Ammon's horn (tissue), 1 donor: ENCODE data around the gene PPP4R4.
A peak's percentile ranks its signal among the peaks of the same experiment; 100 is the strongest.
"Not testable (repeated sequence)": the region's sequence is repeated elsewhere in the genome, so short reads cannot be mapped to it uniquely, and the experiment has no call there.

Experiments used
- DNase-seq: peaks from one replicate; pipeline ENCODE4 v3.0.0-alpha.2; 2016; ENCODE audit warnings: low spot score

The PPP4R4 gene

GRCh38 chr14:94145902-94146527 lies 28.1 kb upstream of the PPP4R4 start:
- no peak for DNase-seq

DNA sequence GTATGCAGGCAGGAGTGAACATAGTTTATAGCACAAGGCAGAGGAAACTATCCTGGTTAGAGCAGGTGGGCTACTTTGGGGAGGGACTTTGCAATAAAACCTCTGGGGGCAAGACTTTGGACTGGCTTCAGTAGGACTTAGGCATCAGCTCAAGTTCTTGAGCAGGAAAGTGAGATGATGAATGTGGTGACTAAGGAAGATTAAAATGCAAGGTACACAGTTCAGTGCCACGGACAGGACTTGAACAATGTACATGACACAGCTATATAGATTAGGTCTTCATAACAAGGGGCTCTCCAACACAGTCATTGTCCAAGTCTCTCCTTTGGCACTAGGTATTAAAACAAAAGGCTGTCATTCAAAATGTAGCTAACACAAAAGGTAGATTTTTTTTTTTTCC lies 21.4 kb upstream of the PPP4R4 start:
- no peak for DNase-seq

DNA sequence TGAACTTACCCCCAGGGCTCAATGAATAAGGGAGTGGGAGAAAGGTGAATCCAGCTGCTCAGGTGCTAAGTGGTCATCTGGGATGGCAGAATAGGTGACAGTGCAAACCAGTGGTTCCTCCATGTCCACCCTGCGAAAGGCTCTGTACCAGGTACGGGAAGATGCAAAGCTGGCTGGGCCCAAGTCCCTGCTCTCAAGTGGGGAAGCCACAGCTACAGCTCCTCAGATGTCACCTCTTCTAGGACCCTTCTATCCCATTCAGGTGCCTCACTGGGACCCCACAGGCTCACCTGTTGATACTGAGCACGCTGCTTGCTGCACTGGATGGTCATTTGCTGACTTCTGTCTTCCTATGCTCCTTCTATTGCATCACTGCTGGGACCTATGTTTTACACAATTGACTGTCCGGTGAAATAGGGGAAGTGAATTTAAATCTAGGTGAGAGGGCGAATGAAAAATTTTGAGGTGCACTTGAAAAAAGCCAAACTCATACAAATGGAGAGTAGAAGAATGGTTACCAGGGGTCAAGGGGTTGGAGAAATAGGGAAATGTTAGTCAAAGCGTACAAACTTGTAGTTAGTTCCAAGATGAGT lies 20.3 kb upstream of the PPP4R4 start:
- no peak for DNase-seq

DNA sequence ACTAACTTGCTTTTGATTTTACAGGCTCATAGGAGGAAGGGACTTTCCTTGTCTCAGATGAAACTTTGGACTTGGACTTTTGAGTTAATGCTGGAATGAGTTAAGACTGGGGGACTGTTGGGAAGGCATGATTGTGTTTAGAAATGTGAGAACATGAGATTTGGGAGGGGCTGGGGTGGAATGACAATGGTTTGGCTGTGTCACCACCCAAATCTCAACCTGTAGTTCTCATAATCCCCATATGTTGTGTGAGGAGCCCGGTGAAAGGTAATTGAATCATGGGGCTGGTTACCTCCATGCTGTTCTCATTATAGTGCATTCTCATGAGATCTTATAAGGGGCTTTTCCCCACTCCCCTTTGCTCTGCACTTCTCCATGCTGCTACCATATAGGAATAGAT lies 18.0 kb upstream of the PPP4R4 start:
- not testable (repeated sequence) for DNase-seq

DNA sequence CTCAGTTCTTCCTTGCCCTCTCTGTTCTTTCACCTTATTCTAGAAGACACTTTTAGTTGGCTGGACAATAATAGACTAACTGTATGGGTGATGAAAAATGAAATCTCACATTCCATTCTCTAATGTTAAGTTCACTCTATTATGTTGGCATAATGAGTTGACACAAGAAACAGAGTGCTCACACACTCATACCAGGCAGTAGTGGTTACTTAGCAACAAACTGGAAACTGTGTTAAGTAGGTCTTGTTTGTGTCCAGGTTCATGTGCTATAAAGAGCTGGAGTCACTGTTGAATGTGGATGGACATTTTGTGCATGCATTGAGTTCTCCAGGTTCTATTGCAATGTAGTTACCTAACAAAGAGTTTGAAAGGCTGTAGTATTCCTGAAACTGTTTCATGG lies 16.9 kb upstream of the PPP4R4 start:
- DNase-seq, result no peak

- DNase-seq, result no peak
Observed at GRCh38 chr14:94158239-94158883, 15.8 kb upstream of the PPP4R4 start.

DNA sequence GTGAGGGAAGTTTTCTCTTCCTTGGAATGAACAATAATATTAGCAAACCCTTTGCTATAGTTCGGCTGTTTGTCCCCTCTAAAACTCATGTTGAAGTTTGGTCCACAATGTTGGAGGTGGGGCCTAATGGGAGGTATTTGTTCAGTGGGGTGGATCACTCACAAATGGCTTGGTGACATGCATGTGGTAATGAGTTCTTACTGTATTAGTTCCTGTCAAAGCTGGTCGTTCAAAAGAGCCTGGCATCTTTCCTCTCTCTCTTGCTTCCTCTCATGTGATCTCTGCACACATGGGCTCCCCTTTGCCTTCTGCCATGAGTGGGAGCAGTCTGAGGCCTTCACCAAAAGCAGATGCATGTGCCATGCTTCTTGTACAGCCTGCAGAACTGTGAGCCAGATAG lies 13.1 kb upstream of the PPP4R4 start:
- no peak for DNase-seq

DNA sequence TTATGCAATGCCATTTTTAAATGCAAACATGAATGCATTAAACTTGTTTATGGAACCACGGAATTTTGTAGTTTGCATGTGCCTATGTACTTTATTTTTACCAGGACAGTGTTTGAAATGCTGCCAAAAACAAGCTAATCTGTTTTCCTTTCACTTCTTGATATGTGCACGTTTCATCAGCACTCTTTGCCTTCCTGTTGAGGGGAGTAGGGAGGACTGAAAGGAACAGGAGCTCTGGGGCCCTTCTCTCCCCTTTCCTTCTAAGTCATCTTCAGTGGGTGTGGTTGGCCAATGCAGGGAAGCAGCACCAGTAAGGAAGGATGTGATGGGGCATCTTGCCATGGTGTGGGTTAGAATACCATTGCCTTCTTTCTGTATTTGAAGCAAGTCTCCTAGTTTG lies 12.1 kb upstream of the PPP4R4 start:
- no peak for DNase-seq

DNA sequence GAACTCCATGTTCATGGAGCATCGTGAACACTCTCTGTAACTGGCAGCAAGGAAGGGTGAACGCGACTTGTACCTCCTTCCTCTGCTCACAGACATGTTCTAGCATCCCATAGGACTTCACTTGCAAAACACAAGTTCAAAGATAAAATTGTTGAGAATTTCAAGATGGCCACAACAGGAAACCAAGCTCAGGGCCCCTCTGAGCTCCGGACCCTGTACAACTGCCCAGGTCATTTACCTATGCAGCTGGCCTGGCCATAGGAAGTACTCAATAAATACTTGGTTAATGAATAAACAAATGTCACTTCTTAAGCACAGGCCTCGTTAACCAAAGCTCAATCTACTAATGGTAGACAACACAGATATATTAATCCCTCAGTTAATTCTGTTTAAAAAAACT lies 11.7 kb upstream of the PPP4R4 start:
- no peak for DNase-seq

DNA sequence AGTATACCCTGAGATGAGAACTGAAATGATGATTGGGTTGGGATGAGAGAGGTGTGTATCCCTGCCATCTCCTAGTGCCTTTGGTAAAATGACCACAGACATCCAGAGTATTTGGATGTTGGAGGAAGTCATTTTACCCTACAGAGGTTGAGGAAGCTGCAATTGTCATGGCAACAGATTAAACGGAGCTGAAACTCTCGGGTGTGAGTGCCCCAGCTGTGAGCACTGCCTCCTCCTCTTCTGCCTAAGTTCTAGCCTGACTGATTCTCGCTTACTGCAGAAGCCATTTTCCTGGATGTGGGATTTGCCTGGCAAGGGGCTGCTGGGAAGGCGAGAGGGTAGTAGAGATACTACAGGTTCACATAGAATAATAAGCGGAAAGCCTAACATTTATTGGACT lies 10.3 kb upstream of the PPP4R4 start:
- DNase-seq, result no peak

DNA sequence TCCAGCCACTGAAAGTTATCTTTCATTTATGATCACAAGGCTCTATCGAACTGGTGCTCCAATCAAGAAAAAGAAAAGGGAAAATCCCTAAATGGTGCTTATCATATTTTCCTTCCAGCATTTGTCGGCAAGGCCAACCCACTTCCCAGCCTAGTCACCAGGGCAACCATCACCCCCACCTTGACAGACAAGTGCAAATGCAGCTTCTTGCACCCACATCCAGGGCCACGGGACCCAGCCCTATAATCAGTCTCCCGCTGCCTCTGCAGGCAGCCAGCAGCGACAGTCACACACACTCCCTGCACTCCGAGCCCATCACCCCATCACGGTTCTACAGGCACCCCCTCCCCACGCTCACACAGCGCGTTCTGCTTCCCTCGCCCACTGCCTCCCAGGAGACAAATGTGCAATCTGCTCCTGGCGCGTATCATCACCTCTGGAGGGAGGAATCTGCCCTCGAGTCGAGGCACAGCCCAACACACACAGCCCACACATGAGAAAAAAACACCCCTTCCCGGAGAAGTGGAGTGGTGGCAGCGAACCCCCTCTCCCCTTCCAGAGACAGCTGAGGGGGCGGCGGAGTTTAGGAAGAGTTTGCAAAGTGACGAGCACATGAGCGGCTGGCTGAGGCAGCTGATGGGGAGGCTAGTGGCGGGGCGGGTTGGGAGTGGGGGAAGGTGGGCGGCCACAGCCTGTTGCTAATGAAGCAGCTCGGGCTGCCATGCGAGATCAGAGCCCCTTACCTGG lies 9.3 kb upstream of the PPP4R4 start:
- peak; percentile 75 for DNase-seq

DNA sequence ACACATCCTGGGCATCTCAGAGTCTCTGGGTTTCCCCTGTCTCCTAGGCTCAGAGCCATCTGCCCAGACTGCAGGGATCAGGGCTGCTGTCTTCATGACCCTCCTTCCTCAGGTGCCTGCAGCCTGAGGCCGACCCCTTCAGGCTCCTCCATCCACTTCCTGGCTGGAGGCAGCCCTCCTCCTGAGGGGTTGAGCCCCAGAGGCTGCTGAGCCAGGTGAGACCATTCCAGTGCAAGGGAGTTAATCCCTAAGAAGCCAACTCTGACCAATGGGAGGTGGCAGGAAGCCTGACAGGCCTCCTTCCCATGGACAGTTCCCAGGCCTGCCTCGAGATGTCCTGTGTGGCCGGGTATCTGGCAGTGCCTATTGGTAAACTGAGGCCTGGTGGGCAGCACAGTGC lies 8.4 kb upstream of the PPP4R4 start:
- no peak for DNase-seq

GRCh38 chr14:94170136-94170535 lies 4.0 kb upstream of the PPP4R4 start:
- DNase-seq, result no peak

DNA sequence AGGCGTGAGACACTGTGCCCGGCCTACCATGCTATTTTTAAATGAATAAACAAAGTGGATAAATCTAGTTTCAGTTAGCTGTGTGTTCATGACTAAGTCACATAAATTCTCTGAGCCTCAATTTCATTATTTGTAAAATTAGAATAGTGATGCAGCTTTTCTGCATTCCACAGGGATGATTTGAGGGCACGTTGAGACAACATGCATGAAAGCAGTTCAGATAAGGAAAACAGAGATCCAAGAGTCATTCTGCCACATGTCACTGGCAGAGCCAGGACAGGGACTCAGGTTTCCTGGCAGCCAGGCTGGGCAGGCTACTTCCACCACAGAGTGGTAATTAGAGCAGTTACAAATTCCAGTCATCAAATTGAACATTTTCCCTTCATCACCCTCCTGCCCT lies 2.9 kb upstream of the PPP4R4 start:
- DNase-seq, result no peak

DNA sequence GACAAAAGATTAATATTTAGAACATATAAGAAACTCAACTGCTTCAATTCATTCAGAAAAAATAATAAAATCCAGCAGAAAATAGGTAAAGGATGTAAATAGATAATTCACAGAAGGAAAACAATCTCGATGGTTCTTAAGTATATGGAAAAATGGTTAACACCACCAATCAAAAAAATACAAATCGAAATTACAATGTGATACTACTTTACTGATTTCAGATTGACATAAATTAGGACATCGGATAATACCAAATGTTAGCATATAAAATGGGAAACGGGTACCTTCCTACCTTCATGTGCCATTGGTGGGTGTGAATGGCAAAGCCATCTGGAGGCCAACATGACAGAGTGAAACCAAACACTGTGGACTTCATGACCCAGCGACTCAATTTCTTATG lies 1.6 kb upstream of the PPP4R4 start:
- DNase-seq, result no peak

DNA sequence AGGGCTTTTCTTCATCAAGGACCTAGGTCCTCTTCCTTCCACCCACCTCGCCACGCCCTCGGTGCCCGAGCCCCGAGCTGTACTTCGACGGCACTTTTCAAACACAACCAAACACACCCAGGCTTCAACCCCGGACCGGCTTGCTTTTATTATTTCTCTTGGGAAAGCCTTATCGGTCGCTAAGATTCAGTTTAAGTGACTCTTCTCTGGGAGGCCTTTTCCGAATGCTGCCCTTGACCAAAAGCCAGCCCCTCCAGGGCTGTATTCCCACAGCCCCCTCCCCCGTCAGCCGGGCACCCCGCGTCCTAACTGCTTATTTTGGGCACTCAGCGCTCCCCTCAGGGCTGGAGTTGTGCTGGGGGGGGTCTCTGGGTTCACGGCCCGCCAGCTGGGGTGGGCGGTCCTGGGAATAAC lies 644 bp upstream of the PPP4R4 start:
- no peak for DNase-seq

DNA sequence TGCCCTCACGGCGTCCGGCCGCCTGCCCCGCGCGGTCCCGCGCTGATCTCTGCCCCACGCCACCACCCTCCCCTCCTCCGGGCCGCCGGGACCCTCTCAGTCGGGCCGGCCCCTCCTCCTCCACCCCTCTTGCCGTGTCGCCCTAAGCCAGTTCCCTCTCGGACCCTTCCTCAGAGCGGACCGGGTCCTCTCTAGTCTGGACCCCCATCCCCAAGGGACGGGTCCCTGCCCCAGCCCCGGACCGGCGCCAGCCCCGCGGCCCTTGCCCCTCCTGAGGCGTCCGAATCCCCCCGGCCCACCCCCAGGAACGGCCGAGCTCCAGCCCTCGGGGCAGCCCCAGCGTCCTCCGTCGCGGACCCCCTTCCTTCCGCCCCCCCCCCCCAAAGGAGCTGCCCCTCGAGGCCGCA lies 485 bp downstream of the PPP4R4 start:
- no peak for DNase-seq

DNA sequence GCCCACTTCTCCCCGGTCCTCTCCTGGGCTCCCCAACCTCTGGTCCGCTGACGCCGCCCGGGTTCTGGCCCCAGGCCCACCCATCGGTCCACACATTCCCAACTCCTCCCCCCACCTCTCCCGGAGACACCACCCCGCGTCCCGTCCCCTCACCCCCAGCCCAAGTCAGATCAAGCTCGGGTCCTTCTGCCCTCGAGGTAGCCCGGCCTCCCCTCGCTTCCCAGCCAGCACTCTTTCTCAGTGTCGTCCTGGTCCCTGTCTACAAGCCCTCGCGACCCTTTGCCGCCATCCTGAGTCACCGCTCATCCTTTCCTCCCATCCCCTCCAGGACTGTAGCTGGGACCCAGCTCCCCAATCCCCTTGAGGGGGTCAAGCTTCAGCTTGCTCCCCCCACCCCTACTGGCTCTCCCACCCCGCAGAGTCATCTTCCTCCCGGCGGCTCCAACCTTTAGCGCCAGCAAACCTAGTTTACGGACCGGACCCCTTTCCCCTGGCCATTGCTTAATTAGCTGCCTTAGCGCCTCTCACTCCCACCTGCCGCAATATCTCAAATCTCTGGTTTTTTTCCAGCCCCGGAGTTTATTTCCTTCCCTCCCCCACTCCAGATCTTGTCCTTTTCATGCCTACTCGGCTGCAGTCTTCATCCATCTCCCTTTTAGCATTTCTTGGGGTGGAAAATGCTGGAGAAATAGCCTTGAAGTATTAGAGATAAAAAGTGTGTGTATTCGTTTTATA lies 1.1 kb downstream of the PPP4R4 start:
- DNase-seq, result no peak

DNA sequence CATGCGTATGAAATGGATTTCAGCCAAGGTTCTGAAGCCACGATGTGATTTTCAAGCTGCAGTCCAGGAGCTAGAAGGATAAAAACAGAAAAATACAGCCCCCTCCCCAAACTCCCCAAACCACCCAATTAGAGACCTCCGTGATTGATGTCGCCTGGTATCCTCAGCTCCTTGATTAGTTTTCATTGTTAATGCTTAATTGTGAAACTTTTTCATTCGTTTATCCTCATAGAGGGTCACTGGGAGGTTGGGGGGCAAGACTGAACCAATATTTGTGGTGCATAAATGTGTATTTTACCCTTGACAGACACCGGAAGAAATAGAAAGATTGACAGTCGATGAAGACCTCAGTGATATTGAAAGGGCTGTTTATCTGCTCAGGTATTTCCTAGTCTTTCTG lies 1.6 kb downstream of the PPP4R4 start:
- DNase-seq, result no peak

GRCh38 chr14:94176808-94177207 lies 2.7 kb downstream of the PPP4R4 start:
- no peak for DNase-seq

- no peak for DNase-seq
Observed at GRCh38 chr14:94177806-94178205, 3.7 kb downstream of the PPP4R4 start.

- DNase-seq, result no peak
Observed at GRCh38 chr14:94179244-94179643, 5.1 kb downstream of the PPP4R4 start.
